Measurements from ENCODE around the gene TSC22D2.

The TSC22D2 gene

DNA sequence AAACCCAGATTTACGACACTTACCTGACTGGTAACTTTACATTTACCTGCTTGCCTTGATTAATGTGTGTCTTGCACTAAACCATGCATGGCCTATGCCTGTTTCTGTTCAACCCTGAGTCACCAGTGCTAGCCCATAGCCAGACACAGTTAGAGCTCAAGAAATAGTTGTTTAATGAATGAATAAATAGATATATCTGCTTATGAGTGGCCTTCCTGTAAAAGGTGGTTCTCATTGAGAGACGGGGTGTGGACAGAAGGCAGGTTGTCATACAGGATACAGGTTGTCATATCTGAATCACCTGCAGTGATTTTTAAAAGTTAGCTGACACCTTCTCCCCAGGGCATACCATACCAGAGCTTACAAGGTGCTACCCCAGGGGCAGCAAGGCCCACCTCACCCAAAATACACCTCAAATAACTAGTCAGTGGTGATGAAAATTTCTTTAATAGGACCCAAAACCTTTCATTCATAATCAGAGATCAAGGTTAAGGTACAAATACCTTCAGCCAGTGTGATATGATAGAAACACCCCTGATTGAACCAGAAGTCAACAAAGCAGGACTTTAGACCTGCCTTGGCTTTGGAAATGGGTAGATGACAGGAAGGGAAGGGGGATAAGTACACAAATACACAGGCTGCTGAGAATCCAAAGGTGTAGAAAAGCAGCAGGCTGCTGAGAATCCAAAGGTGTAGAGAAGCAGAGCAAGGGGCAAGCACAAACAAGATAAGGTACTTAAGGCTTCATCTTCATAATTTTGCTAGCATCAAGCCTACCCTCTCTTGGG, 45.4 kb upstream of the TSC22D2 start:
- Histone ChIP-seq H3K4me2 (ENCODE audit: low read depth, low read length, poor library complexity, severe bottlenecking) (no peak overlapping the region), H3K9ac (ENCODE audit: low read length) (no peak overlapping the region), H2AFZ (ENCODE audit: low read depth, low read length, severe bottlenecking) (no peak overlapping the region), H3K27ac (ENCODE audit: low read depth, low read length) (no peak overlapping the region), H4K20me1 (ENCODE audit: low read depth, low read length) (no peaks in the 10 kb centered on the region), H3F3A (ENCODE audit: insufficient read depth) (no peaks in the 10 kb centered on the region), H3K36me3 (ENCODE audit: low read length) (no peaks in the 10 kb centered on the region), H3K27me3 (ENCODE audit: low read length) (no peaks in the 10 kb centered on the region), H3K4me3 (ENCODE audit: insufficient read depth, low read length, poor library complexity, severe bottlenecking) (no peak overlapping the region), H3K79me2 (ENCODE audit: insufficient read depth, low read length) (no peaks in the 10 kb centered on the region), H3K9me3 (ENCODE audit: insufficient read depth, low read length) (no peaks in the 10 kb centered on the region), H3K9me2 (replicated peaks; ENCODE audit: insufficient read depth, low read length) (no peaks in the 10 kb centered on the region)
- no peak for TF ChIP-seq EZH2phosphoT487 (conservative IDR thresholded peaks at IDR 0.05; ENCODE audit: low read length)
- TF ChIP-seq, protein P1, sequence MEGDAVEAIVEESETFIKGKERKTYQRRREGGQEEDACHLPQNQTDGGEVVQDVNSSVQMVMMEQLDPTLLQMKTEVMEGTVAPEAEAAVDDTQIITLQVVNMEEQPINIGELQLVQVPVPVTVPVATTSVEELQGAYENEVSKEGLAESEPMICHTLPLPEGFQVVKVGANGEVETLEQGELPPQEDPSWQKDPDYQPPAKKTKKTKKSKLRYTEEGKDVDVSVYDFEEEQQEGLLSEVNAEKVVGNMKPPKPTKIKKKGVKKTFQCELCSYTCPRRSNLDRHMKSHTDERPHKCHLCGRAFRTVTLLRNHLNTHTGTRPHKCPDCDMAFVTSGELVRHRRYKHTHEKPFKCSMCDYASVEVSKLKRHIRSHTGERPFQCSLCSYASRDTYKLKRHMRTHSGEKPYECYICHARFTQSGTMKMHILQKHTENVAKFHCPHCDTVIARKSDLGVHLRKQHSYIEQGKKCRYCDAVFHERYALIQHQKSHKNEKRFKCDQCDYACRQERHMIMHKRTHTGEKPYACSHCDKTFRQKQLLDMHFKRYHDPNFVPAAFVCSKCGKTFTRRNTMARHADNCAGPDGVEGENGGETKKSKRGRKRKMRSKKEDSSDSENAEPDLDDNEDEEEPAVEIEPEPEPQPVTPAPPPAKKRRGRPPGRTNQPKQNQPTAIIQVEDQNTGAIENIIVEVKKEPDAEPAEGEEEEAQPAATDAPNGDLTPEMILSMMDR (IDR thresholded peaks at IDR 0.05; ENCODE audit: insufficient read depth, low read length, poor library complexity, severe bottlenecking): no peak

DNA sequence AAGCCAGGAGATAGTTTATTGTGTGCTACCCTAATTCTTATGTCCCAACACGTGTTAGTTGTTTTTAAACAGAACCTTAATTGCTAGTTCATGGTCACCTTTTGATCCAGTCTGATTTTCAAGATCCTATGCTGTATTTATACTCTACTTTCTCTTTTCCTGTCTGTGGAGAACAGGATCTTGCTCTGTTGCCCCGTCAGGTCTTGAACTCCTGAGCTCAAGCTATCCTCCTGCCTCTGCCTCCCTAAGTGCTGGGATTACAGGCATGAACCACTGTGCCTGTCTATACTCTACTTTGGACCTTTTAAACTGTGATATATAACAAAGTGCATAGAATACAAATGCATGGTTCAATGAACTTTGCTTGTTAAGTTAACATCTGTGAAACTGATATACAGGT, 44.7 kb upstream of the TSC22D2 start:
- H3K4me2 ChIP-seq (ENCODE audit: low read depth, low read length, poor library complexity, severe bottlenecking): no peak overlapping the region
- H3F3A ChIP-seq (ENCODE audit: insufficient read depth): no peaks in the 10 kb centered on the region
- no peaks in the 10 kb centered on the region for H3K9me2 ChIP-seq (replicated peaks; ENCODE audit: insufficient read depth, low read length)
- no peaks in the 10 kb centered on the region for H4K20me1 ChIP-seq (ENCODE audit: low read depth, low read length)
- TF ChIP-seq EZH2phosphoT487 (conservative IDR thresholded peaks at IDR 0.05; ENCODE audit: low read length): no peak
- TF ChIP-seq, protein P1 (IDR thresholded peaks at IDR 0.05; ENCODE audit: insufficient read depth, low read length, poor library complexity, severe bottlenecking): no peak
- H3K9ac ChIP-seq (ENCODE audit: low read length): no peak overlapping the region
- H3K27me3 ChIP-seq (ENCODE audit: low read length): no peaks in the 10 kb centered on the region
- H3K4me3 ChIP-seq (ENCODE audit: insufficient read depth, low read length, poor library complexity, severe bottlenecking): no peak overlapping the region
- H3K27ac ChIP-seq (ENCODE audit: low read depth, low read length): no peak overlapping the region
- no peaks in the 10 kb centered on the region for H3K79me2 ChIP-seq (ENCODE audit: insufficient read depth, low read length)
- H2AFZ ChIP-seq (ENCODE audit: low read depth, low read length, severe bottlenecking): no peak overlapping the region
- H3K9me3 ChIP-seq (ENCODE audit: insufficient read depth, low read length): no peaks in the 10 kb centered on the region
- H3K36me3 ChIP-seq (ENCODE audit: low read length): no peaks in the 10 kb centered on the region

DNA sequence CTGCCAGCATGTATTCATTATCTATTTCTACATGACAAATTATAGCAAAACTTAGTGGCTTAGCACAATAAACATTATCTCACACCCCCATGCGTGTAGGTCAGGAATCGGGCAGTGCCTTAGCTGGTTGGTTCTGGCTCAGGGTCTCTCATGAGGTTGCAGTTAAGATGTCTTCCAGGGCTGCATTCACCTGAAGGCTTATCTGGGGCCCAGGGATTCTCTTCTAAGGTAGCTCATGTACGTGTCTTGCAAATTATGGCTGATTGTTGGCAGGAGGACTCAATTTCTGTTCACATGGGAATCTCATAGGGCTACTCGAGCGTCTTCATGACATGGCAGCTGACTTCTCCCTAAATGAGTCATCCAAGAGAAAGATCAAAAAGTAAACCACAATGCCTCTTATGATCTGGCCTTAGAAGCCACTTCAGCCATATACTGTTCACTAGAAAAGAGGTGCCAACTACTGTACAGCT, 42.9 kb upstream of the TSC22D2 start:
- Histone ChIP-seq H3K36me3 (ENCODE audit: low read length) (no peaks in the 10 kb centered on the region), H4K20me1 (ENCODE audit: low read depth, low read length) (no peaks in the 10 kb centered on the region), H3K4me3 (ENCODE audit: insufficient read depth, low read length, poor library complexity, severe bottlenecking) (no peak overlapping the region), H3F3A (ENCODE audit: insufficient read depth) (no peaks in the 10 kb centered on the region), H3K9me3 (ENCODE audit: insufficient read depth, low read length) (no peaks in the 10 kb centered on the region), H3K79me2 (ENCODE audit: insufficient read depth, low read length) (no peaks in the 10 kb centered on the region), H3K9me2 (replicated peaks; ENCODE audit: insufficient read depth, low read length) (no peaks in the 10 kb centered on the region), H2AFZ (ENCODE audit: low read depth, low read length, severe bottlenecking) (no peak overlapping the region), H3K27me3 (ENCODE audit: low read length) (no peaks in the 10 kb centered on the region), H3K9ac (ENCODE audit: low read length) (no peak overlapping the region), H3K27ac (ENCODE audit: low read depth, low read length) (no peak overlapping the region), H3K4me2 (ENCODE audit: low read depth, low read length, poor library complexity, severe bottlenecking) (no peak overlapping the region)
- TF ChIP-seq, protein P1 (IDR thresholded peaks at IDR 0.05; ENCODE audit: insufficient read depth, low read length, poor library complexity, severe bottlenecking): no peak
- TF ChIP-seq EZH2phosphoT487 (conservative IDR thresholded peaks at IDR 0.05; ENCODE audit: low read length): no peak
